ENCODE data around the gene EGFL6.

Gene EGFL6

DNA sequence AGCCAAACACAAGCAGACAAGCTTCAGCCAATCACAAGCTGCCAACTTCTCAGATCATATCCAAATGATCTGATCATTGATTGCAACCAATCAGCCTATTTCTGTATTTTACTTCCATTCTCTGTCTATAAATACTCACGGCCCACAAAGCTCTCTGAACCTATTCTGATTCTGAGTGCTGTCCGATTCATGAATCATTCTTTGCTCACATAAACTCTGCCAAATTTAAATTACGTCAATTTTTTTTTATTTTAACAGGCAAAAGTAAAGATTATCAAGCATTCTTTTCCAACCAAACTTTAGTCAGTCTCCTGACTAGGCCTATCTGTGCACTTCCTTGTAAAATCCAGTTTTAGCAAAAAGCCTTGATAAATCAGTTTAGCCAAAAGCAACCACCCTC is 81.7 kb downstream of the EGFL6 start:
- TF ChIP-seq CTCF (IDR thresholded peaks at IDR 0.05; ENCODE audit: extremely low read depth, missing control alignments): no peak
- no peak for DNase-seq (ENCODE audit: low spot score)

DNA sequence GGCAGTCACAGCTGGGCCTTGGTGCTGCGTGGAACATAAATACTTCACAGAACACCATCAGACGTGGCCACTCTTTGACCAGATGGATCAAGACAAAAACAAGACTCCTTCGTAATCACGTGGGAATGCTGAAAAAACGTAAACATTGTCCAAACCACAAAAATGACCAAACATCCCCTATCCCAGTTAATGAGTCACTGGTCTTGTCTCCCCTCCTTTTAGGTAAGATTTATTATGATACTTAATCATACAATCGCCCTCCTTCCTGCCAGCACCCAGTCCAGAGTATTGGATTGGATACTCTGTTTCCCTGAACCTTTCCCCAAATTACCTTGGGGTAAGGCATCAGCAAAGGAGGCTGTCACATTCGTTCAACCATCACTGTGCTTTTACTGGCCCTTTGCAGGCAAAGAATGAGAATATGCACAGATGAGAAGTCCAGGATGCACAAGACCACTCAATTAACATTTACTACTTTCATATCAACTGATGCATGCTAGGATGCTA is 82.9 kb downstream of the EGFL6 start:
- TF ChIP-seq CTCF (IDR thresholded peaks at IDR 0.05; ENCODE audit: extremely low read depth, missing control alignments): no peak
- DNase-seq (ENCODE audit: low spot score): no peak

GRCh38 chrX:13652850-13653693 is 83.7 kb downstream of the EGFL6 start, which contains the start of gene TCEANC:
TSS of gene TCEANC (plus strand) at chrX:13653141. CDS start at chrX:13662509, 9,368 bp downstream.
- TF ChIP-seq CTCF (IDR thresholded peaks at IDR 0.05; ENCODE audit: extremely low read depth, missing control alignments): no peak
- peak; percentile 79 for DNase-seq (ENCODE audit: low spot score)

DNA sequence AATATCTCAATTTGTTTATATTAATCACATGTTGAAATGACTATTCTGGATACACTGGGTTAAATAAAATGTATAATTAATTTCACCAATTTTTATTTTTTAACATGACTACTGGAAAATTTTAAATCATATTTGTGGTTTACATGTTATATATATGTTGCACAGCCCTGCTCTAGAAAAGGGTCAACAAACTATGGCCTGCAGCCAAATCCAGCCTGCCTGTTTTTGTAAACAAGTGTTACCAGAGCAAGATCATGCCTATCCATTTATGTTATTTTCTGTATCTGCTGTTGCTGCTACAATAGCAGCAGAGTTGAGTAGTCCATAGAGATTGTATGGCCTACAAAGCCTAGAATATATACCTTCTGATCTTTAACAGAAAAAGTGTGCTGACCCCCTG is 84.7 kb downstream of the EGFL6 start:
- no peak for TF ChIP-seq CTCF (IDR thresholded peaks at IDR 0.05; ENCODE audit: extremely low read depth, missing control alignments)
- DNase-seq (ENCODE audit: low spot score): no peak

GRCh38 chrX:13655674-13656073 is 86.3 kb downstream of the EGFL6 start:
- no peak for TF ChIP-seq CTCF (IDR thresholded peaks at IDR 0.05; ENCODE audit: extremely low read depth, missing control alignments)
- no peak for DNase-seq (ENCODE audit: low spot score)

GRCh38 chrX:13658602-13659001 is 89.2 kb downstream of the EGFL6 start:
- DNase-seq (ENCODE audit: low spot score): peak; percentile 7
- TF ChIP-seq CTCF (IDR thresholded peaks at IDR 0.05; ENCODE audit: extremely low read depth, missing control alignments): no peak

- no peak for DNase-seq (ENCODE audit: low spot score)
- TF ChIP-seq CTCF (IDR thresholded peaks at IDR 0.05; ENCODE audit: extremely low read depth, missing control alignments): no peak
These were observed 89.7 kb downstream of the EGFL6 start for GRCh38 chrX:13659063-13659462.

Data from GM20000 (cell line).